Dendritic cell treated with granulocyte-macrophage colony-stimulating factor and Interleukin-4, amounts not matched to agents 40 ng/mL and 50 ng/mL, for 4 days (primary cell): ENCODE results near the gene ZNF32.
"Not testable (repeated sequence)": the region's sequence is repeated elsewhere in the genome, so short reads cannot be mapped to it uniquely, and the experiment has no call there.

Experiments
- H3K27ac Mint-ChIP-seq: one replicate; pipeline ENCODE4 v1.8.0; 2022; ENCODE audit warnings: mild to moderate bottlenecking, mixed read lengths
- H3K27me3 Mint-ChIP-seq: one replicate; pipeline ENCODE4 v1.8.0; 2022; ENCODE audit warnings: mild to moderate bottlenecking, mixed read lengths
- H3K36me3 Mint-ChIP-seq: one replicate; pipeline ENCODE4 v1.8.0; 2022; ENCODE audit warnings: low read depth, mixed read lengths
- H3K4me1 Mint-ChIP-seq: one replicate; pipeline ENCODE4 v1.8.0; 2022; ENCODE audit warnings: low read depth, mixed read lengths
- H3K4me3 Mint-ChIP-seq: one replicate; pipeline ENCODE4 v1.8.0; 2022; ENCODE audit warnings: mild to moderate bottlenecking, moderate library complexity, mixed read lengths
- H3K9me3 Mint-ChIP-seq: one replicate; pipeline ENCODE4 v1.8.0; 2022; ENCODE audit warnings: mixed read lengths
- intact Hi-C: fragments of 100-400 bp; cut with micrococcal nuclease; formaldehyde crosslinking; loops from one replicate; pipeline ENCODE4 v1.15.0; 2022

Gene ZNF32

DNA sequence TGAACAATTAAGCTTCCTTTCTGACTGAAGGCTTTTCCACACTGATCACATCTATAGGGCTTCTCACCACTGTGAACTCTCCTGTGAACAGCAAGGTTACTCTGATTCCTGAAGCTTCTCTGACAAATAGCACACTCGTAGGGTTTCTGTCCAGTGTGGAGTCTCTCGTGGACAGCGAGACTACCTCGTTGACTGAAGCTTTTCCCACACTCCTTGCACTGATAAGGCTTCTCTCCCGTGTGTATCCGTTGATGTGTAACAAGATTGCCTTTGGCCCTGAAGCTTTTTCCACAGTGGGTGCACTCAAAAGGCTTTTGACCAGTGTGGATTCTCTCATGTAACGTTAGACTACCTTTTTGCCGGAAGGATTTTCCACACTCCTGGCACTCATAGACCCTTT is 4.4 kb downstream of the ZNF32 start:
- Mint-ChIP-seq H3K27ac (no peak overlapping the region), H3K36me3 (peaks cover 42% of the 10 kb centered on the region), H3K4me1 (peaks cover 6% of the 10 kb centered on the region), H3K27me3 (peaks cover 4% of the 10 kb centered on the region), H3K4me3 (no peak overlapping the region), H3K9me3 (peaks cover 63% of the 10 kb centered on the region)
- intact Hi-C loops, result no loop called here

DNA sequence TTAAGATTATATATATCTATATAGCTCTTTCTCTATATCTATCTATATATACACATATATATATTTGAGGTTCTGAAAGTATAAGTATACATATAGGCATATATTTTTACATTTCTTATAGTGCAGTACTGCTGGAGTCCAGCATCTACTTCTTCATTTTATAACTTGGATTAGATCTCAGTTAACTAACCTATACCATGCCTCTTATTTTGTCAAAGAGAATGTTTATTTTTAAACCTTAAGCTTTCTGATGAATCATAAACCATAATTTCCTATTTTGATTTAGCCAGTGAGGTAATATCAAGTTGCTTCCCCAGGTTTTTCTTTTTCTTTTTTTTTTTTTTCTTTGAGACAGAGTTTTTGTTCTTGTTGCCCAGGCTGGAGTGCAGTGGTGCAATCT is 8.1 kb downstream of the ZNF32 start:
- Mint-ChIP-seq H3K36me3 (peaks cover 28% of the 10 kb centered on the region), H3K27me3 (no peaks in the 10 kb centered on the region), H3K4me1 (no peaks in the 10 kb centered on the region), H3K27ac (no peak overlapping the region), H3K9me3 (peaks cover 67% of the 10 kb centered on the region), H3K4me3 (no peak overlapping the region)
- intact Hi-C loops, result no loop called here

DNA sequence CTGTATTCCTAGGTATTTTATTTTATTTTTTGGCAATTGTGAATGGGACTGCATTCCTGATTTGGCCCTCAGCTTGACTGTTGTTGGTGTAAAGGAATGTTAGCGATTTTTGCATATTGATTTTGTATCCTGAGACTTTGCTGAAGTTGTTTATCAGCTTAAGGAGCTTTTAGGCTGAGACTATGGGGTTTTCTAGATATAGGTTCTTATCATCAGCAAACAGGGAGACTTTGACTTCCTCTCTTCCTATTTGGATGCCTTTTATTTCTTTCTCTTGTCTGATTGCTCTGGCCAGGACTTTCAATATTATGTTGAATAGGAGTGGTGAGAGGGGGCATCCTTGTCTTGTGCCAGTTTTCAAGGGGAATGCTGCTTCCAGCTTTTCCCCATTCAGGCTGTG is 12.9 kb downstream of the ZNF32 start:
- H3K27ac Mint-ChIP-seq, H3K4me1 Mint-ChIP-seq, intact Hi-C loops, H3K27me3 Mint-ChIP-seq, H3K4me3 Mint-ChIP-seq, H3K36me3 Mint-ChIP-seq: not testable (repeated sequence)
- H3K9me3 Mint-ChIP-seq, result peaks cover 51% of the 10 kb centered on the region

DNA sequence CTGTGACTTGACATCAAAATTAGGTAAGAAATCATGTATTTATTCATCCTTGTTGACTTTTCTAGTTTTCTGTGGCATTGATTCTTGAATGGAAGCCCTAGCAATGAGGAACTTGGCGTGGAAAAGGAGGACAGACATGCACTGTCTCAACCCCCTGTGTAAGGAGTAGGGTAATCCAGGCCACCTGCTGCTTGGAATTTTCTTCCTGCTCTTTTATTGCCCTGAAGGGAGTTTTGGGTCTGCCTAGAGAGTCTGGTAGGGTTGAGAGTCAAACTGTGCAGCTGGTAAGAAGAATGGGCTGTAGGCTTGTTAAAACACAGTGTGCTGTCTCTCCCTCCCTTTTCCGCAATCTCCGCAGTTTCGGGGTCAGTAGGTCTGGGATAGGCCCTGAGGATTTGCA is 19.7 kb downstream of the ZNF32 start:
- Mint-ChIP-seq H3K4me3 (no peak overlapping the region), H3K27me3 (no peaks in the 10 kb centered on the region), H3K36me3 (no peaks in the 10 kb centered on the region), H3K27ac (no peak overlapping the region), H3K9me3 (peaks cover 27% of the 10 kb centered on the region), H3K4me1 (peaks cover 4% of the 10 kb centered on the region)
- intact Hi-C loops, result no loop called here

DNA sequence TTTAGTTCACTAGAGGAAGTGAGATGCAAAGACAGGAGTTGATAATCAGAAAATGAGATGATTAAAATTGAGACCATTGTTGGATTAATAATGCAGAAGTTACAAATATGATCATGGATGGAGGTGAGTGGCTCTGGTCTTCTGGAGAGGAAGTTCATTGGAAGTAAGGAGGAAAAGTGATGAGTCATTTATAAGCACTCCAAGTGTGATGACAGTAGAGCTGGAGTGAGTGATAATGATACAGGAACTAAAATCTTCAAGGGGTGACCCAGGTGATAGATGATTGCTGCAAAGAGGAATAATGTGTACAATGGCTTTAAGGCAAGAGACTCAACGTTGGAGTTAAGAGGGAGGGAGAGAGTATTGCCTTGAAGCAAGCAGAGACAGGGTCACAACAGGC is 20.7 kb downstream of the ZNF32 start:
- no peak overlapping the region for H3K27ac Mint-ChIP-seq
- H3K9me3 Mint-ChIP-seq, result peaks cover 31% of the 10 kb centered on the region
- no peaks in the 10 kb centered on the region for H3K27me3 Mint-ChIP-seq
- no peaks in the 10 kb centered on the region for H3K36me3 Mint-ChIP-seq
- intact Hi-C loops, result no loop called here
- no peak overlapping the region for H3K4me3 Mint-ChIP-seq
- H3K4me1 Mint-ChIP-seq, result peaks cover 8% of the 10 kb centered on the region

DNA sequence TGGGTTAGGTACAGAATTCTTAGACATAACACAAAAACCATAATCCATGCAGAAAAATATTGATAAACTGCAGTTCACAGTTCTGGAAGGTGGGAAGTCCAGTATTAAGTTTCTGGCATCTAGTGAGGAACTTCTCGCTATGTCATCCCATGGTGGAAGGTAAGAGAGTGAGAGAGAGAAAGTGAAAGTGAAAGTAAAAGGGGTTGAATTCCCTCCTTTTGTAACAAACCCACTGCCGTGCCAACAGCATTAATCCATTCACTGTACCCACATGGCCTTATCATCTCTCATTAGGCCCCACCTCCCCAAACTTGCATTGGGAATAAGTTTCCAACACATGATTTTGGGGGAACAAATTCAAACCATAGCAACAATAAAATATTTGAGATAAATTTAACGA is 25.3 kb downstream of the ZNF32 start:
- Mint-ChIP-seq H3K4me1 (peaks cover 8% of the 10 kb centered on the region), H3K27me3 (no peaks in the 10 kb centered on the region), H3K36me3 (no peaks in the 10 kb centered on the region), H3K9me3 (peaks cover 43% of the 10 kb centered on the region), H3K27ac (no peak overlapping the region), H3K4me3 (peak overlapping the region; percentile 9)
- intact Hi-C loops, result no loop called here

DNA sequence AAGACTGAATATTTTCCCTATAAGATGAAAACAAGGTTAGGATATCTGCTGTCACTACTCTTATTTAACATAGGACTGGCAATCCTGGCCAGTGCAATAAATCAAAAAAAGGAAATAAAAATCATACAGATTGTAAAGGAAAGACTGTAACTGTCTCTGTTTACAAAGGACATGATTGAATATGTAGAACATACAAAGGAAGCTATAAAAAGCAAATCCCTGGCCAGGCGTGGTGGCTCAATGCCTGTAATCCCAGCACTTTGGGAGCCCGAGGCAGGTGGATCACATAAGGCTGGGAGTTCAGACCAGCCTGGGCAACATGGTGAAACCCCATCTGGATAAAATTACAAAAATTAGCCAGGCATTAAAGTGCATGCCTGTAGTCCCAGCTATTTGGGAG is 26.6 kb downstream of the ZNF32 start:
- no peak overlapping the region for H3K4me3 Mint-ChIP-seq
- no peaks in the 10 kb centered on the region for H3K27me3 Mint-ChIP-seq
- H3K4me1 Mint-ChIP-seq, result peaks cover 4% of the 10 kb centered on the region
- intact Hi-C loops, result no loop called here
- H3K9me3 Mint-ChIP-seq, result peaks cover 46% of the 10 kb centered on the region
- H3K27ac Mint-ChIP-seq, result no peak overlapping the region
- peaks cover 1% of the 10 kb centered on the region for H3K36me3 Mint-ChIP-seq

DNA sequence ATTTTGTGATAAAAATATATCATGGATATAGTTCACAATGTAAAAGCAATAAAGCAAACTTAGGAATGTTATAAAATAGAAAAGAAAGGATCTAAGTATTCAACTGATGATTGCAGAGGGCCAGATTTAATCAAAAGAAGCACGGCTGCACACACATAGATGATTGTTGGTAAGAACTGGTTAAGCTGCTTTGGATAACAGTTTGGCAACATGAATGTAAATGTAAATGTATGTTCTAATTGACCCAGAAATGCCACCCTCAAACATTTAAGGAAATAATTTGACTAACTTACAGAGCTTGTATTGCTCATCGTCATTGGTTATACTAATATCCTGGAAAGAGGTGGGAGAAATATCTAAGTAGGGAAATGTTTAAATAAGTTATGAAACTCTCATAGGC is 29.3 kb downstream of the ZNF32 start:
- Mint-ChIP-seq H3K4me3 (no peak overlapping the region), H3K36me3 (peaks cover 28% of the 10 kb centered on the region), H3K27me3 (no peaks in the 10 kb centered on the region), H3K27ac (no peak overlapping the region), H3K9me3 (peaks cover 72% of the 10 kb centered on the region), H3K4me1 (peaks cover 4% of the 10 kb centered on the region)
- intact Hi-C loops, result no loop called here

DNA sequence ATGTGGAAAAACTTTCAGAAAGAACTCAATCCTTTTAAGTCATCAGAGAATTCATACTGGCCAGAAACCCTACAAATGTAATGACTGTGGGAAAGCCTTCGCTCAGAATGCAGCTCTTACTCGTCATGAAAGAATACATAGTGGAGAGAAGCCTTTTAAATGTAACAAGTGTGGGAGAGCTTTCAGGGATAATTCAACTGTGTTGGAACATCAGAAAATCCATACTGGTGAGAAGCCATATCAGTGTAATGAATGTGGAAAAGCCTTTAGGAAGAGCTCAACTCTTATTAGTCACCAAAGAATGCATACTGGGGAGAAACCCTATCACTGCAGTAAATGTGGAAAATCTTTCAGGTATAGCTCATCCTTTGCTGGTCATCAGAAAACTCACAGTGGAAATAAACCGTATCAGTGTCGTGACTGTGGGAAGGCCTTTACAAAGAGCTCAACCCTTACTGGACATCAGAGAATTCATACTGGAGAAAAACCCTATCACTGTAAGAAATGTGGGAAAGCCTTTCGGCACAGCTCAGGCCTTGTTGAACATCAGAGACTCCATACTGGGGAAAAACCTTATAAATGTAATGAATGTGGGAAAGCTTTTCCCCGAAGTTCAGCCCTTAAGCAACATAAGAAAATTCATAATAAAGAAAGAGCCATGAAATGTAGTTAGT is 31.8 kb downstream of the ZNF32 start:
- Mint-ChIP-seq H3K4me1 (no peaks in the 10 kb centered on the region), H3K27me3 (no peaks in the 10 kb centered on the region), H3K36me3 (peaks cover 51% of the 10 kb centered on the region), H3K4me3 (no peak overlapping the region), H3K9me3 (peaks cover 75% of the 10 kb centered on the region), H3K27ac (no peak overlapping the region)
- intact Hi-C loops, result no loop called here

DNA sequence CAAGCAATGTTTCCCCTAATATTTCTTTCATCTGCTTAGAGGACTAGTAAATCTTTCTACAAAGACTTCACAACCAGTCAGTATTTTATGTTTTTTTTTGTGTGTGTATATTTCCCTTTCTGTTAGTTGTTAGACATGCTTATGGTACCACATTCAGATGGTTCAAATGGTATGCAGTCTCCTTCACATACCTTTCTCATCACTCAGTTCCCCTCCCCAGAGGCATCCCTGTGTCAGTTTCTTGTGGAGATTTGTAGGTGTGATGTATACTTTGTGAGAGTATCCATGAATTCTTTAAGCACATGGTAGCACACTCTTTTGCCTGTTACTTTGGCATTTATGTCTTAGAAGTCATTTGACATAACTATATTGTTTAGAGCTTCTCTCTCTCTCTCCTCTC is 38.0 kb downstream of the ZNF32 start:
- H3K36me3 Mint-ChIP-seq, result peaks cover 68% of the 10 kb centered on the region
- no peak overlapping the region for H3K4me3 Mint-ChIP-seq
- H3K27ac Mint-ChIP-seq, result no peak overlapping the region
- intact Hi-C loops, result no loop called here
- H3K4me1 Mint-ChIP-seq, result peaks cover 23% of the 10 kb centered on the region
- H3K27me3 Mint-ChIP-seq, result no peaks in the 10 kb centered on the region
- H3K9me3 Mint-ChIP-seq, result peaks cover 43% of the 10 kb centered on the region

DNA sequence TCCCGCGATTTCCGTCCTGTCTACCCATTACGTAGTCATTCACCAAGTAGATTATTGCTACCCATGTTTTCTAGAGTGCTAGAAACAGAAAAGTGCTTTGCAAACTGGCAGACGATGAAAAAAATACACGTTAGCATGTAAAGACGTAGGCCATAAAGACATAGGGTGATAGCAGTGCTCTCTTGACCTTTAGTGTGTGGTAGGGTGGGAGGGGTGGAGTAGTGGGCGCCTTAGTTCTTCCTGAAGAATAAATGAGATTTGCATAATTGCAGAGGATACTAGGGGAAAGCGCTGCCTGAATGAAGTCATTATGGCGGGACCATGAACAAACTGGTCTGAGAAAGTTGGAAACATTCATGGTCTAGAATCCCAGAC is 41.5 kb downstream of the ZNF32 start:
- intact Hi-C loops, result loop anchor here (2.0 kb wide), 1 partner anchor 42 kb away; the partner anchor contains the start of gene ZNF32
- H3K36me3 Mint-ChIP-seq, result peaks cover 34% of the 10 kb centered on the region
- H3K4me3 Mint-ChIP-seq, result peak overlapping the region; percentile 76
- peaks cover 9% of the 10 kb centered on the region for H3K9me3 Mint-ChIP-seq
- peaks cover 23% of the 10 kb centered on the region for H3K4me1 Mint-ChIP-seq
- peaks cover 3% of the 10 kb centered on the region for H3K27me3 Mint-ChIP-seq
- H3K27ac Mint-ChIP-seq, result peak overlapping the region; percentile 75

DNA sequence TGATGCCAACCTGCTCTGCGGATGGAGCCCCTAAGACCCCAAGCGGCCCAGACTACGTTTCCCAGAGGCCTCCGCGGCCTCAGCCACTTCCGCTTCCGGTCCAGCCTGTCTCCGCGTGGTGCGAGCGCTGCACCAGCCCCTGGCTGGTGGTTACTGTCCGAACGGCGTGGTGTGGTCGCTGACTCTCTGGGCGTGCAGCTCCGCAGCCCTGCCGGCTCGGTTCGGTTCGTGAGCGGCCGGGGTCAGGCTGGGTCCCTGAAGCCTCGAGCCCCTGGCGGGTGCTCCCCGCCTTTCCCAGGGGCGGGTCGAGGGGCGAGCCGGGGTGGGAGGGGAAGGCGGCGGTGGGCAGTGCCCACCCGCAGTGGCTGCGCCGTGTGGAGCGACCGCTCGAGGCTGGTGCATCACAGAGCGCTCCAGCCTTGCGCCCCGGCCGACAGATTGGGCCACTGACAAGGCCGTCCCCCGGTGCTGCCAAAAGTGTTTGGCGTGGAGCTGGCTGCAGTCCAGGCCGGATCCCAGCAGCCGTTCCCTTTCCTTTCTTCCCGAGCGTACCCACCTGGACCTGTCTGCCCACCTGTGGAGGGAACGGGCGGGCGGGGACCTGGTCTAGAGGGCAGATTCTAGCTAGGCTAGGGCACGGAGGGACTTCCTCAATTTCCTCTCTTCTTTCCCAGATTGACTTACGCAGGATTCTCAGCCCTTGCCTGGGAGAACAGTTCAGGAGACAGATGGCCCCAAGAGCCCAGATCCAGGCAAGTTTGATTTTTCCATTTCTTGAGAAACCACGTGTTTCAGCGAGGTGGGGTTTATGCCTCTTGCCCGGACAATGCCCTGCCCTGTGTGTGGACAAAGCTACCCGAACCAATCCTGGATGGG is 42.1 kb downstream of the ZNF32 start, which contains the start of gene ZNF485:
TSS of gene ZNF485 (plus strand) at position 116 of the 876 bp plus-strand sequence. CDS start at position 729, 613 bp downstream.
- H3K36me3 Mint-ChIP-seq, result peaks cover 33% of the 10 kb centered on the region
- peaks cover 3% of the 10 kb centered on the region for H3K27me3 Mint-ChIP-seq
- H3K27ac Mint-ChIP-seq, result peak within 1 kb of the TSS; percentile 75
- H3K9me3 Mint-ChIP-seq, result peaks cover 8% of the 10 kb centered on the region
- H3K4me1 Mint-ChIP-seq, result peaks cover 23% of the 10 kb centered on the region
- intact Hi-C loops, result loop anchor here (2.0 kb wide), 1 partner anchor 42 kb away; the partner anchor contains the start of gene ZNF32
- H3K4me3 Mint-ChIP-seq, result peak within 1 kb of the TSS; percentile 76

DNA sequence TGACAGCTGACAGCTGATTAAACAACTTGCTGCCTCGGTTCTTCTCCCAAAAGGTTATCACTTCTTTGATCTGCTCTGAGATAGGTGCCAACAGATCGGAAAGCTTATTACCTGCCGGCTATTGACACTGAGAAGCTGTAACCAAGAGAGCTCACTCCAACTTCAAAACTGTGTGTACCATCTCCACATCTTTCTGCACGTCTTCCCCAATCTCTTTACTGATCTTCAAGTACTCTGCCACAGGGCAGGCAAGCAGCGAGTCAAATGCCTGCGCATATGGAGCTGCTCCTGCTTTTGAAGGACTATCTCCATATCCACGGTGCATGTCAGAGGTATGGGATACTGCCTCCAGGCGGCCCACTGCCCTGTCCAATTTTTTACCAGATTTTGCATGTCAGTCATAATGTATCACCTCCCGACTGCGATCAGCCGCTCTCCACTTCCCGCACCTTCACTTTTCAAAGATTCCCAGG is 42.8 kb downstream of the ZNF32 start:
- peaks cover 8% of the 10 kb centered on the region for H3K9me3 Mint-ChIP-seq
- intact Hi-C loops, result loop anchor here (2.0 kb wide), 1 partner anchor 43 kb away; the partner anchor contains the start of gene ZNF32
- peaks cover 23% of the 10 kb centered on the region for H3K4me1 Mint-ChIP-seq
- peak overlapping the region; percentile 76 for H3K4me3 Mint-ChIP-seq
- peak overlapping the region; percentile 75 for H3K27ac Mint-ChIP-seq
- peaks cover 29% of the 10 kb centered on the region for H3K36me3 Mint-ChIP-seq
- H3K27me3 Mint-ChIP-seq, result peaks cover 3% of the 10 kb centered on the region

DNA sequence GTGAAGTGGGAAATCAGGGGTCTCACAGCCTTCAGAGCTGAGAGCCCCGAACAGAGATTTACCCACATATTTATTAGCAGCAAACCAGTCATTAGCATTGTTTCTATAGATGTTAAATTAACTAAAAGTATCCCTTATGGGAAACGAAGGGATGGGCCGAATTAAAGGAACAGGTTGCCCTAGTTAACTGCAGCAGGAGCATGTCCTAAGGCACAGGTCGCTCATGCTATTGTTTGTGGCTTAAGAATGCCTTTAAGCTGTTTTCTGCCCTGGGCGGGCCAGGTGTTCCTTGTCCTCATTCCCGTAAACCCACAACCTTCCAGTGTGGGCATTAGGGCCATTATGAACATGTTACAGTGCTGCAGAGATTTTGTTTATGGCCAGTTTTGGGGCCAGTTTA is 47.1 kb downstream of the ZNF32 start:
- H3K9me3 Mint-ChIP-seq, H3K27ac Mint-ChIP-seq, H3K4me3 Mint-ChIP-seq, H3K27me3 Mint-ChIP-seq, H3K36me3 Mint-ChIP-seq, intact Hi-C loops: not testable (repeated sequence)
- peaks cover 14% of the 10 kb centered on the region for H3K4me1 Mint-ChIP-seq
